AG04449 (cell line): ENCODE results near the gene ERBB4.

Experiments
- CTCF ChIA-PET: fragments of 350-600 bp; formaldehyde crosslinking; extraction: SDS; loops from one replicate; lab custom pipeline; 2021; ENCODE audit warnings: antibody characterized with exemption; lab: Yijun Ruan, JAX
- POLR2A ChIA-PET: fragments of 400-600, 350-600 bp; formaldehyde crosslinking; extraction: SDS; loops from one replicate; lab custom pipeline; 2020; ENCODE audit warnings: antibody characterized with exemption, inconsistent platforms; lab: Yijun Ruan, JAX
- DNase-seq: peaks from one replicate; pipeline ENCODE4 v3.0.0-alpha.2; 2010; ENCODE audit warnings: low read depth, low spot score
- H3K4me3 ChIP-seq: 2 replicates; pipeline ENCODE4 v1.5.1; 2011; ENCODE audit warnings: low read depth, mild to moderate bottlenecking, control low read depth, low read length
- CTCF ChIP-seq: IDR thresholded peaks from one replicate; pipeline ENCODE4 v1.5.1; 2011; ENCODE audit warnings: mild to moderate bottlenecking, moderate library complexity, low read length, control low read depth, inconsistent platforms; ENCODE audit not compliant: insufficient read depth; ENCODE audit errors: missing control alignments

ERBB4 gene

GRCh38 chr2:211748339-211748738 is 790.3 kb downstream of the ERBB4 start:
- TF ChIP-seq CTCF = no peak
- ChIA-PET POLR2A (no interaction called here), CTCF (no interaction called here)
- H3K4me3 ChIP-seq = no peak overlapping the region
- DNase-seq = no peak

- TF ChIP-seq CTCF = peak; percentile 39
- CTCF ChIA-PET = interaction anchor here (0.7 to 1.4 kb wide), 7 partner anchors 11 to 824 kb away, joined by 3 to 5 read pairs (median 4); no protein-coding TSS in a partner anchor
- no peak overlapping the region for H3K4me3 ChIP-seq
- no peak for DNase-seq
- POLR2A ChIA-PET = no interaction called here
Observed at GRCh38 chr2:211745295-211746097, 793.1 kb downstream of the ERBB4 start.

DNA sequence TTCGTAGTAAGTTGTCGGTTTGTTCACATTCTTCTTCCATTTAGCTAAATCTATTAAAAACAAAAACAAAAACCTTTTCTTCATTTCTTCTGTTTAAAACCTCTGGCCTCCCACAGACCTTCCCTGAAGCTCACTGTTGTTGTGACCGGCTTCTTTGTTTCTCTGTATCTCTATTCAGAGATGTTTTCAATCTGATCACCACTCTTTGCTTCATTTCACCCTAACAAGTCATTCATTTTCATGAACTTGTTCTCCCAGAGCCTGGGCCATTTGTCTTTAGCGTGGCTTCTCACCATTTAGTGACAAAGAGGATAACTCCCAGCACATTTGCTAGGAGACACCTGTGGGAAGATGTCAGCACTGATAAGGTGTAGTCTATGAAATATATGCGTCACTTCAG is 794.2 kb downstream of the ERBB4 start:
- no peak for DNase-seq
- no peak for TF ChIP-seq CTCF
- ChIA-PET POLR2A (no interaction called here), CTCF (interaction anchor here (0.7 to 1.4 kb wide), 4 partner anchors 12 to 823 kb away, joined by 3 to 5 read pairs (median 4); no protein-coding TSS in a partner anchor)
- no peak overlapping the region for H3K4me3 ChIP-seq

GRCh38 chr2:211741966-211742365 is 796.6 kb downstream of the ERBB4 start:
- TF ChIP-seq CTCF = no peak

DNA sequence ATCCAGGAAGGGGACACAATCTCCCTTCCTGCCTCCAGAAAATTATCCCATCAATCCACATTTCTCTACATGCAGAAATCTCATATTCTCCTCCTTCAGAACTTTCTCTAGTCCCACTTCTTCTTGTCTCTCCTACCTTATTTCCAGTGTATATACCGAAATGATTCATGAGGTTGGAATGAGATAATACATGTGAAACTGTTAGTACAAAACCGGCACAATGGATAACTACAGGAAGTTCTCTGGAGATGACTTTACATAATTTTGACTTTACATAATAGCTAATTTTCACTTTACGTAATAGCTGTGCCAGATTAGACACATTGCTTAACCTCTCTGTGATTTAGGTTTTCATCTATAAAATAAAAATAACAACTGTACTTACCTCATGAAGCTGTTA is 801.3 kb downstream of the ERBB4 start:
- ChIA-PET CTCF (no interaction called here), POLR2A (no interaction called here)
- no peak for TF ChIP-seq CTCF
- DNase-seq = no peak
- H3K4me3 ChIP-seq = no peak overlapping the region

More at GRCh38 chr2:211741966-211742365, 796.6 kb downstream of the ERBB4 start:
- ChIA-PET POLR2A (no interaction called here), CTCF (no interaction called here)
- no peak overlapping the region for H3K4me3 ChIP-seq
- DNase-seq = no peak

- TF ChIP-seq CTCF = no peak
- no peak overlapping the region for H3K4me3 ChIP-seq
- ChIA-PET CTCF (no interaction called here), POLR2A (no interaction called here)
- DNase-seq = no peak
Observed at GRCh38 chr2:211730215-211730614, 808.4 kb downstream of the ERBB4 start.
